GM18951 (cell line): ENCODE results near the gene USP17L10.
"Not testable (repeated sequence)": the region's sequence is repeated elsewhere in the genome, so short reads cannot be mapped to it uniquely, and the experiment has no call there.

Source experiments
- in situ Hi-C: fragments of 300-500 bp; cut with MboI; formaldehyde crosslinking; loops from one replicate; pipeline ENCODE4 v1.12.0; 2022; ENCODE audit warnings: low sequenced_read_pairs, mixed read lengths, inconsistent platforms; ENCODE audit not compliant: unreplicated experiment

The USP17L10 gene

GRCh38 chr4:9210357-9210756 is at the start of gene USP17L10:
Gene USP17L10, plus strand, starts transcription at chr4:9210657. Its CDS starts 0 bp downstream, at chr4:9210657.
- in situ Hi-C loops: not testable (repeated sequence)

- in situ Hi-C loops: not testable (repeated sequence)
Measured at GRCh38 chr4:9165990-9166389, 44.5 kb upstream of the USP17L10 start.

- in situ Hi-C loops: not testable (repeated sequence)
Measured at GRCh38 chr4:9169791-9170459, 40.5 kb upstream of the USP17L10 start, which contains the start of gene FAM90A26. Gene FAM90A26, plus strand, starts transcription at chr4:9170409. Its CDS starts 2,764 bp downstream, at chr4:9173173.

- in situ Hi-C loops: not testable (repeated sequence)
Measured at GRCh38 chr4:9214701-9215100, 4.2 kb downstream of the USP17L10 start.

- in situ Hi-C loops: not testable (repeated sequence)
Measured at GRCh38 chr4:9215105-9215504, 4.6 kb downstream of the USP17L10 start, which contains the start of gene USP17L11. Gene USP17L11, plus strand, starts transcription at chr4:9215405. Its CDS starts 0 bp downstream, at chr4:9215405.

- in situ Hi-C loops: not testable (repeated sequence)
Measured at GRCh38 chr4:9219852-9220251, 9.4 kb downstream of the USP17L10 start, which contains the start of gene USP17L12. Gene USP17L12, plus strand, starts transcription at chr4:9220152. Its CDS starts 0 bp downstream, at chr4:9220152.

GRCh38 chr4:9224596-9224995 is 14.1 kb downstream of the USP17L10 start, which contains the start of gene USP17L13:
Gene USP17L13, plus strand, starts transcription at chr4:9224896. Its CDS starts 0 bp downstream, at chr4:9224896.
- in situ Hi-C loops: not testable (repeated sequence)

- in situ Hi-C loops: not testable (repeated sequence)
Measured at GRCh38 chr4:9230249-9230648, 19.8 kb downstream of the USP17L10 start.

GRCh38 chr4:9234085-9234484 is 23.6 kb downstream of the USP17L10 start, which contains the start of gene USP17L15:
Gene USP17L15, plus strand, starts transcription at chr4:9234385. Its CDS starts 0 bp downstream, at chr4:9234385.
- in situ Hi-C loops: not testable (repeated sequence)

- in situ Hi-C loops: not testable (repeated sequence)
Measured at GRCh38 chr4:9238461-9238860, 28.0 kb downstream of the USP17L10 start.

- in situ Hi-C loops: not testable (repeated sequence)
Measured at GRCh38 chr4:9243579-9243978, 33.1 kb downstream of the USP17L10 start, which contains the start of gene USP17L17. Gene USP17L17, plus strand, starts transcription at chr4:9243879. Its CDS starts 0 bp downstream, at chr4:9243879.

GRCh38 chr4:9247953-9248680 is 37.7 kb downstream of the USP17L10 start, which contains the start of gene USP17L18:
Gene USP17L18, plus strand, starts transcription at chr4:9248630. Its CDS starts 0 bp downstream, at chr4:9248630.
- in situ Hi-C loops: not testable (repeated sequence)

GRCh38 chr4:9253078-9253477 is 42.6 kb downstream of the USP17L10 start, which contains the start of gene USP17L19:
Gene USP17L19, plus strand, starts transcription at chr4:9253378. Its CDS starts 0 bp downstream, at chr4:9253378.
- in situ Hi-C loops: loop anchor here (25.0 kb wide), 2 partner anchors 116 to 134 kb away; no protein-coding TSS in a partner anchor

- in situ Hi-C loops: loop anchor here (25.0 kb wide), 2 partner anchors 121 to 129 kb away; no protein-coding TSS in a partner anchor
Measured at GRCh38 chr4:9257824-9258223, 47.4 kb downstream of the USP17L10 start, which contains the start of gene USP17L20. Gene USP17L20, plus strand, starts transcription at chr4:9258124. Its CDS starts 0 bp downstream, at chr4:9258124.
